ENCODE data around the gene BPIFB4. TPM values are rescaled to one million over a fixed set of nuclear protein-coding genes. Genes with fewer than 3 reads are reported as not detected.
"Not testable (repeated sequence)": the region's sequence is repeated elsewhere in the genome, so short reads cannot be mapped to it uniquely, and the experiment has no call there.

Gene BPIFB4
- total and polyA plus RNA-seq, 2 donors (not counting 3 experiments of a cell fraction or from before 2014, with no cell fraction given): not detected

DNA sequence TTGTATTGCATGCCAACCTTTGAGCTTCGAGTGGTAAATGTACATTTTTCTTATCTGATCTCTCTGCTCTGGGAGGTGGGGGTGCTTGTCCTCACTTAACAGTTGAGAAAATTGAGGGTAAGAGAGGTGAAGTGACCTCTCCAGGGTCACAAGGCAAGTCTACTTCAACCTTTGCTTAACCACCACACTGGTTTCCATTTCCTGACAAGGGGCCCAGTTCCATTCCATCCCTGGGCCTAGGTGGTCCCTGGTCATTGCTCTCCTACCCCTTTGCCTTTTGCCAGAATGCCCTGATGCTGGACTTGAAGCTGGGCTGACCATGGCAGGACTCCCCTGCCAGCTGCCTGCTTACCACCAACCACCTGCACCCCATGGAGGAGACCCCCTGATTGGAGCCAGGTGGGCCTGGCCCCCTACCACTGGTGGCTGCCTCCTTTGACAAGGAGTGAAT lies 35.7 kb upstream of the BPIFB4 start:
- no peak for DNase-seq (ENCODE audit: low read depth, low spot score)
- no peaks in the 10 kb centered on the region for H3K27me3 ChIP-seq (ENCODE audit: control insufficient read depth in 2 of 2, insufficient read depth in 2 of 2, low read length in 2 of 2)
- no peak overlapping the region for H3K27ac ChIP-seq (ENCODE audit: insufficient read depth, low read depth, low read length)
- no peak for FAIRE-seq
- TF ChIP-seq EZH2 (IDR thresholded peaks at IDR 0.05; ENCODE audit: borderline replicate concordance, low read depth, low read length, severe bottlenecking): no peak
- no peak for TF ChIP-seq MYC (IDR thresholded peaks at IDR 0.05; ENCODE audit: low read depth, low read length)
- TF ChIP-seq, protein P1, sequence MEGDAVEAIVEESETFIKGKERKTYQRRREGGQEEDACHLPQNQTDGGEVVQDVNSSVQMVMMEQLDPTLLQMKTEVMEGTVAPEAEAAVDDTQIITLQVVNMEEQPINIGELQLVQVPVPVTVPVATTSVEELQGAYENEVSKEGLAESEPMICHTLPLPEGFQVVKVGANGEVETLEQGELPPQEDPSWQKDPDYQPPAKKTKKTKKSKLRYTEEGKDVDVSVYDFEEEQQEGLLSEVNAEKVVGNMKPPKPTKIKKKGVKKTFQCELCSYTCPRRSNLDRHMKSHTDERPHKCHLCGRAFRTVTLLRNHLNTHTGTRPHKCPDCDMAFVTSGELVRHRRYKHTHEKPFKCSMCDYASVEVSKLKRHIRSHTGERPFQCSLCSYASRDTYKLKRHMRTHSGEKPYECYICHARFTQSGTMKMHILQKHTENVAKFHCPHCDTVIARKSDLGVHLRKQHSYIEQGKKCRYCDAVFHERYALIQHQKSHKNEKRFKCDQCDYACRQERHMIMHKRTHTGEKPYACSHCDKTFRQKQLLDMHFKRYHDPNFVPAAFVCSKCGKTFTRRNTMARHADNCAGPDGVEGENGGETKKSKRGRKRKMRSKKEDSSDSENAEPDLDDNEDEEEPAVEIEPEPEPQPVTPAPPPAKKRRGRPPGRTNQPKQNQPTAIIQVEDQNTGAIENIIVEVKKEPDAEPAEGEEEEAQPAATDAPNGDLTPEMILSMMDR (IDR thresholded peaks at IDR 0.05; ENCODE audit: extremely low read depth in 1 of 2, insufficient read depth in 1 of 2, low read depth in 1 of 2, low read length in 2 of 2): no peak
- TF ChIP-seq POLR2AphosphoS5 (IDR thresholded peaks at IDR 0.05; ENCODE audit: insufficient read depth, low read depth, low read length): no peak
- TF ChIP-seq FOS (IDR thresholded peaks at IDR 0.05; ENCODE audit: borderline replicate concordance, insufficient read depth, low read length): no peak
- TF ChIP-seq GATA2 (IDR thresholded peaks at IDR 0.05; ENCODE audit: insufficient read depth, insufficient read length, low read depth, low read length): no peak
- no peak for TF ChIP-seq POLR2A (IDR thresholded peaks at IDR 0.05; ENCODE audit: low read depth, low read length)
- TF ChIP-seq JUN (IDR thresholded peaks at IDR 0.05; ENCODE audit: borderline replicate concordance, insufficient read depth, insufficient read length, low read depth): no peak
- TF ChIP-seq, protein P2, sequence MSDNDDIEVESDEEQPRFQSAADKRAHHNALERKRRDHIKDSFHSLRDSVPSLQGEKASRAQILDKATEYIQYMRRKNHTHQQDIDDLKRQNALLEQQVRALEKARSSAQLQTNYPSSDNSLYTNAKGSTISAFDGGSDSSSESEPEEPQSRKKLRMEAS (IDR thresholded peaks at IDR 0.05; ENCODE audit: insufficient read depth, insufficient read length): no peak
- no peaks in the 10 kb centered on the region for H3K9me1 ChIP-seq (replicated peaks; ENCODE audit: control insufficient read depth, extremely low read depth, insufficient read depth, low read length)
- POLR2A ChIA-PET: no interaction called here
- no peaks in the 10 kb centered on the region for H4K20me1 ChIP-seq (replicated peaks; ENCODE audit: control insufficient read depth, extremely low read depth, insufficient read depth, low read length)
- H3K79me2 ChIP-seq (ENCODE audit: control insufficient read depth, insufficient read depth, low read length): no peaks in the 10 kb centered on the region
- no peak overlapping the region for H2AFZ ChIP-seq (ENCODE audit: low read depth, low read length)
- H3K4me1 ChIP-seq (ENCODE audit: control insufficient read depth, extremely low read depth, insufficient read depth, low read length): no peaks in the 10 kb centered on the region
- H3K9ac ChIP-seq (replicated peaks; ENCODE audit: extremely low read depth, insufficient read depth, low read length): no peak overlapping the region
- intact Hi-C loops (cut with micrococcal nuclease): no loop called here
- no TSS peak for BruUV-seq (replicated peaks)
- no peak overlapping the region for H3K4me3 ChIP-seq (replicated peaks in 1 of 3; ENCODE audit: insufficient read depth in 1 of 3, low read depth in 1 of 3, low read length in 3 of 3)
- CTCF ChIA-PET: no interaction called here
- H3K9me3 ChIP-seq (replicated peaks; ENCODE audit: control insufficient read depth, insufficient read depth, low read length): no peaks in the 10 kb centered on the region
- dilution Hi-C loops (cut with MboI; ENCODE audit: extremely low pct_ligation_motif_present, low sequenced_read_pairs): no loop called here
- H3K36me3 ChIP-seq (ENCODE audit: control insufficient read depth in 2 of 2, extremely low read depth in 1 of 2, insufficient read depth in 2 of 2, low read length in 2 of 2): no peaks in the 10 kb centered on the region
- no peak overlapping the region for H3K4me2 ChIP-seq (ENCODE audit: insufficient read depth, low read length)

DNA sequence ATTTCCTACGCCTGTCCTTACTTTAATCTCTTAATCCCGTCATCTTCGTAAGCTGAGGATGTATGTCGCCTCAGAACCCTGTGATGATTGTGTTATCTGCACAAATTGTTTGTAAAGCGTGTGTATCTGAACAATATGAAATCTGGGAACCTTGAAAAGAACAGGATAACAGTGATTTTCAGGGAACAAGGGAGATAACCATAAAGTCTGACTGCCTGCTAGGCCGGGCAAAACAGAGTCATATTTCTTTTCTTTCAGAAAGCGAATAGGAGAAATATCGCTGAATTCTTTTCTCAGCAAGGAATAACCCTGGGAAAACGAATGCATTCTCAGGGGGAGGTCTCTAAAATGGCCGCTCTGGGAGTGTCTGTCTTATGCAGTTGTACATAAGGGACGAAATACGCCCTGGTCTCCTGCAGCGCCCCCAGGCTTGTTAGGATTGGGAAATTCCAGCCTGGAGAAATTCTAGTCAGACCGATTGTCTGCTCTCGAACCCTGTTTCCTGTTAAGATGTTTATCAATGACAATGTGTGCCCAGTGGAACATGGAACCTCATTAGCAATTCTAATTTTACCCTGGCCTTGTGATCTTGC lies 34.2 kb upstream of the BPIFB4 start:
- H3K27me3 ChIP-seq (ENCODE audit: control insufficient read depth in 2 of 2, insufficient read depth in 2 of 2, low read length in 2 of 2); H3K4me1 ChIP-seq (ENCODE audit: control insufficient read depth, extremely low read depth, insufficient read depth, low read length); CTCF ChIA-PET; H3K9ac ChIP-seq (replicated peaks; ENCODE audit: extremely low read depth, insufficient read depth, low read length); H3K79me2 ChIP-seq (ENCODE audit: control insufficient read depth, insufficient read depth, low read length); H3K9me1 ChIP-seq (replicated peaks; ENCODE audit: control insufficient read depth, extremely low read depth, insufficient read depth, low read length); dilution Hi-C loops (cut with MboI; ENCODE audit: extremely low pct_ligation_motif_present, low sequenced_read_pairs); H3K9me3 ChIP-seq (replicated peaks; ENCODE audit: control insufficient read depth, insufficient read depth, low read length); H2AFZ ChIP-seq (ENCODE audit: low read depth, low read length); BruUV-seq (replicated peaks); DNase-seq (ENCODE audit: low read depth, low spot score); H3K36me3 ChIP-seq (ENCODE audit: control insufficient read depth in 2 of 2, extremely low read depth in 1 of 2, insufficient read depth in 2 of 2, low read length in 2 of 2); POLR2A ChIA-PET; H3K4me2 ChIP-seq (ENCODE audit: insufficient read depth, low read length); H3K27ac ChIP-seq (ENCODE audit: insufficient read depth, low read depth, low read length); H4K20me1 ChIP-seq (replicated peaks; ENCODE audit: control insufficient read depth, extremely low read depth, insufficient read depth, low read length); intact Hi-C loops (cut with micrococcal nuclease); FAIRE-seq; H3K4me3 ChIP-seq (replicated peaks in 1 of 3; ENCODE audit: insufficient read depth in 1 of 3, low read depth in 1 of 3, low read length in 3 of 3): not testable (repeated sequence)
